Islet precursor cell (in vitro differentiated cells): ENCODE results near the gene DIMT1.

Experiments
- DNase-seq: peaks from one replicate; pipeline ENCODE4 v3.0.0-alpha.2; 2018

Gene DIMT1

GRCh38 chr5:62403411-62404250 lies at the start of gene DIMT1:
DIMT1 (minus strand) TSS chr5:62403905; CDS start chr5:62403772, 133 bp downstream.
- peak; percentile 99 for DNase-seq

GRCh38 chr5:62450259-62450658 lies 46.6 kb upstream of the DIMT1 start:
- no peak for DNase-seq

GRCh38 chr5:62448528-62448927 lies 44.8 kb upstream of the DIMT1 start:
- DNase-seq: no peak

- no peak for DNase-seq
These were observed 28.9 kb upstream of the DIMT1 start for GRCh38 chr5:62432621-62433064.

GRCh38 chr5:62431735-62432620 lies 28.3 kb upstream of the DIMT1 start:
- DNase-seq: no peak

GRCh38 chr5:62424763-62425162 lies 21.1 kb upstream of the DIMT1 start:
- no peak for DNase-seq

GRCh38 chr5:62421414-62421813 lies 17.7 kb upstream of the DIMT1 start:
- DNase-seq: no peak

GRCh38 chr5:62419609-62420008 lies 15.9 kb upstream of the DIMT1 start:
- DNase-seq: no peak

GRCh38 chr5:62418462-62419076 lies 14.9 kb upstream of the DIMT1 start:
- DNase-seq: no peak

GRCh38 chr5:62413711-62414110 lies 10.0 kb upstream of the DIMT1 start:
- no peak for DNase-seq

GRCh38 chr5:62412549-62413329 lies 9.0 kb upstream of the DIMT1 start, which contains the start of gene IPO11:
IPO11 (plus strand) TSS chr5:62412763; CDS start chr5:62437280, 24,517 bp downstream.
- peak; percentile 99 for DNase-seq

GRCh38 chr5:62395210-62395950 lies 8.3 kb downstream of the DIMT1 start:
- no peak for DNase-seq

GRCh38 chr5:62386824-62387223 lies 16.9 kb downstream of the DIMT1 start:
- no peak for DNase-seq

GRCh38 chr5:62385816-62386400 lies 17.8 kb downstream of the DIMT1 start:
- DNase-seq: no peak

- DNase-seq: no peak
These were observed 18.6 kb downstream of the DIMT1 start for GRCh38 chr5:62385131-62385530.

- DNase-seq: no peak
These were observed 27.6 kb downstream of the DIMT1 start for GRCh38 chr5:62376064-62376463.

GRCh38 chr5:62375627-62376026 lies 28.1 kb downstream of the DIMT1 start:
- no peak for DNase-seq

GRCh38 chr5:62374090-62374489 lies 29.6 kb downstream of the DIMT1 start:
- DNase-seq: no peak

- no peak for DNase-seq
These were observed 30.3 kb downstream of the DIMT1 start for GRCh38 chr5:62373382-62373781.

- no peak for DNase-seq
These were observed 31.1 kb downstream of the DIMT1 start for GRCh38 chr5:62372600-62372999.

GRCh38 chr5:62371409-62371808 lies 32.3 kb downstream of the DIMT1 start:
- no peak for DNase-seq
